NK-92 treated with Interleukin-12 subunit alpha and Interleukin-12 subunit beta, amount 100 ng/mL, for 24 hours (cell line): Measurements from ENCODE around the gene PLEKHF1.
"Not testable (repeated sequence)": the region's sequence is repeated elsewhere in the genome, so short reads cannot be mapped to it uniquely, and the experiment has no call there.

Experiments used
- DNase-seq: peaks from one replicate; lab custom pipeline; 2025; lab: John Stamatoyannopoulos, UW

PLEKHF1 gene

GRCh38 chr19:29665215-29665825 is at the start of gene PLEKHF1:
Gene PLEKHF1, plus strand, starts transcription at chr19:29665461. Its CDS starts 8,379 bp downstream, at chr19:29673840.
- DNase-seq = peak; percentile 90

GRCh38 chr19:29615891-29616425 is 49.3 kb upstream of the PLEKHF1 start:
- DNase-seq = no peak

- no peak for DNase-seq
Observed at GRCh38 chr19:29616541-29616940, 48.7 kb upstream of the PLEKHF1 start.

- no peak for DNase-seq
Observed at GRCh38 chr19:29617366-29618266, 47.6 kb upstream of the PLEKHF1 start.

- no peak for DNase-seq
Observed at GRCh38 chr19:29618434-29618833, 46.8 kb upstream of the PLEKHF1 start.

GRCh38 chr19:29618871-29619270 is 46.4 kb upstream of the PLEKHF1 start:
- DNase-seq = no peak

GRCh38 chr19:29620931-29621351 is 44.3 kb upstream of the PLEKHF1 start:
- DNase-seq = peak; percentile 51

GRCh38 chr19:29622166-29623070 is 42.8 kb upstream of the PLEKHF1 start:
- peak; percentile 46 for DNase-seq

- DNase-seq = peak; percentile 68
Observed at GRCh38 chr19:29623726-29624488, 41.4 kb upstream of the PLEKHF1 start.

- no peak for DNase-seq
Observed at GRCh38 chr19:29624489-29625185, 40.6 kb upstream of the PLEKHF1 start.

GRCh38 chr19:29625186-29625651 is 40.0 kb upstream of the PLEKHF1 start:
- no peak for DNase-seq

GRCh38 chr19:29626386-29626785 is 38.9 kb upstream of the PLEKHF1 start:
- no peak for DNase-seq

- DNase-seq = not testable (repeated sequence)
Observed at GRCh38 chr19:29626832-29627231, 38.4 kb upstream of the PLEKHF1 start.

- no peak for DNase-seq
Observed at GRCh38 chr19:29628661-29629385, 36.4 kb upstream of the PLEKHF1 start.

- no peak for DNase-seq
Observed at GRCh38 chr19:29629836-29630534, 35.3 kb upstream of the PLEKHF1 start.

- DNase-seq = no peak
Observed at GRCh38 chr19:29630655-29631054, 34.6 kb upstream of the PLEKHF1 start.

GRCh38 chr19:29631450-29631849 is 33.8 kb upstream of the PLEKHF1 start:
- DNase-seq = no peak

- no peak for DNase-seq
Observed at GRCh38 chr19:29634002-29634401, 31.3 kb upstream of the PLEKHF1 start.
